ENCODE measurements around the gene CIB4.

Gene CIB4

GRCh38 chr2:26558271-26559043 is 82.7 kb downstream of the CIB4 start:
- peaks cover 66% of the 10 kb centered on the region for H3K27me3 Mint-ChIP-seq
- no peak for ATAC-seq

GRCh38 chr2:26557244-26557925 is 83.8 kb downstream of the CIB4 start:
- ATAC-seq = no peak
- peaks cover 9% of the 10 kb centered on the region for H3K4me1 Mint-ChIP-seq
- H3K27ac Mint-ChIP-seq = no peak overlapping the region

More at GRCh38 chr2:26558271-26559043, 82.7 kb downstream of the CIB4 start:
- Mint-ChIP-seq H3K27ac (peak overlapping the region in 1 of 2 donors; percentile 93), H3K4me1 (peaks cover 19% of the 10 kb centered on the region), H3K9me3 (no peaks in the 10 kb centered on the region), H3K4me3 (no peak overlapping the region)
- no peak for DNase-seq

GRCh38 chr2:26556309-26557243 is 84.6 kb downstream of the CIB4 start:
- ATAC-seq (no peak), DNase-seq (no peak)
- no peak overlapping the region for H3K27ac Mint-ChIP-seq
- H3K27me3 Mint-ChIP-seq = peaks cover 49% of the 10 kb centered on the region
- H3K4me1 Mint-ChIP-seq = peaks cover under 1% of the 10 kb centered on the region
- H3K9me3 Mint-ChIP-seq = no peaks in the 10 kb centered on the region
- no peak overlapping the region for H3K4me3 Mint-ChIP-seq

More at GRCh38 chr2:26557244-26557925, 83.8 kb downstream of the CIB4 start:
- Mint-ChIP-seq H3K27me3 (peaks cover 55% of the 10 kb centered on the region), H3K4me3 (no peak overlapping the region), H3K9me3 (no peaks in the 10 kb centered on the region)
- no peak for DNase-seq

- Mint-ChIP-seq H3K27ac (no peak overlapping the region), H3K4me1 (no peaks in the 10 kb centered on the region), H3K9me3 (no peaks in the 10 kb centered on the region), H3K27me3 (peaks cover 49% of the 10 kb centered on the region), H3K4me3 (no peak overlapping the region)
- no peak for DNase-seq
- no peak for ATAC-seq
Observed at GRCh38 chr2:26555246-26556133, 85.7 kb downstream of the CIB4 start.

GRCh38 chr2:26552641-26553374 is 88.4 kb downstream of the CIB4 start:
- DNase-seq = no peak
- H3K27me3 Mint-ChIP-seq = peaks cover 32% of the 10 kb centered on the region
- no peaks in the 10 kb centered on the region for H3K4me1 Mint-ChIP-seq
- no peak for ATAC-seq
- H3K27ac Mint-ChIP-seq = no peak overlapping the region
- no peak overlapping the region for H3K4me3 Mint-ChIP-seq
- no peaks in the 10 kb centered on the region for H3K9me3 Mint-ChIP-seq

GRCh38 chr2:26550276-26551015 is 90.7 kb downstream of the CIB4 start:
- peaks cover 22% of the 10 kb centered on the region for H3K27me3 Mint-ChIP-seq
- H3K4me1 Mint-ChIP-seq = no peaks in the 10 kb centered on the region

GRCh38 chr2:26542676-26543505 is 98.3 kb downstream of the CIB4 start:
- H3K9me3 Mint-ChIP-seq = no peaks in the 10 kb centered on the region
- DNase-seq (no peak), ATAC-seq (no peak)
- no peaks in the 10 kb centered on the region for H3K27me3 Mint-ChIP-seq
- no peak overlapping the region for H3K27ac Mint-ChIP-seq
- H3K4me1 Mint-ChIP-seq = no peaks in the 10 kb centered on the region
- no peak overlapping the region for H3K4me3 Mint-ChIP-seq

More at GRCh38 chr2:26550276-26551015, 90.7 kb downstream of the CIB4 start:
- Mint-ChIP-seq H3K9me3 (no peaks in the 10 kb centered on the region), H3K4me3 (no peak overlapping the region), H3K27ac (no peak overlapping the region)
- ATAC-seq (no peak), DNase-seq (no peak)

GRCh38 chr2:26542194-26542455 is 99.0 kb downstream of the CIB4 start:
- Mint-ChIP-seq H3K27ac (no peak overlapping the region), H3K9me3 (no peaks in the 10 kb centered on the region), H3K27me3 (no peaks in the 10 kb centered on the region), H3K4me1 (no peaks in the 10 kb centered on the region), H3K4me3 (no peak overlapping the region)
- no peak for ATAC-seq
- no peak for DNase-seq

GRCh38 chr2:26541401-26542193 is 99.6 kb downstream of the CIB4 start:
- no peak for ATAC-seq
- H3K9me3 Mint-ChIP-seq = no peaks in the 10 kb centered on the region
- H3K4me3 Mint-ChIP-seq = no peak overlapping the region
- DNase-seq = no peak
- H3K27ac Mint-ChIP-seq = no peak overlapping the region
- H3K27me3 Mint-ChIP-seq = no peaks in the 10 kb centered on the region
- no peaks in the 10 kb centered on the region for H3K4me1 Mint-ChIP-seq

GRCh38 chr2:26540961-26541360 is 100.2 kb downstream of the CIB4 start:
- Mint-ChIP-seq H3K4me3 (no peak overlapping the region), H3K27ac (no peak overlapping the region), H3K4me1 (no peaks in the 10 kb centered on the region), H3K9me3 (no peaks in the 10 kb centered on the region), H3K27me3 (no peaks in the 10 kb centered on the region)
- ATAC-seq (no peak), DNase-seq (no peak)

GRCh38 chr2:26540306-26540705 is 100.9 kb downstream of the CIB4 start:
- ATAC-seq = no peak
- no peak for DNase-seq
- Mint-ChIP-seq H3K4me1 (no peaks in the 10 kb centered on the region), H3K27me3 (no peaks in the 10 kb centered on the region), H3K27ac (no peak overlapping the region), H3K4me3 (no peak overlapping the region), H3K9me3 (no peaks in the 10 kb centered on the region)

GRCh38 chr2:26537826-26538475 is 103.2 kb downstream of the CIB4 start:
- DNase-seq (no peak), ATAC-seq (no peak)
- no peak overlapping the region for H3K27ac Mint-ChIP-seq
- H3K4me3 Mint-ChIP-seq = no peak overlapping the region
- H3K27me3 Mint-ChIP-seq = no peaks in the 10 kb centered on the region
- H3K4me1 Mint-ChIP-seq = no peaks in the 10 kb centered on the region
- no peaks in the 10 kb centered on the region for H3K9me3 Mint-ChIP-seq

Data from stimulated activated naive CD8-positive, alpha-beta T cell treated with anti-CD3 and anti-CD28 coated beads, Interleukin-15, amount 100 ng/mL, for 72 hours (primary cell).